T-helper 2 cell (primary cell): ENCODE data around the gene CACNG4.

Experiments used
- DNase-seq, 5 experiments: peaks; one replicate each; pipeline versions ENCODE4 v3.0.0 to v3.0.0-alpha.2; 2012 to 2022

The CACNG4 gene

GRCh38 chr17:66985338-66986237, 21.1 kb downstream of the CACNG4 start:
- DNase-seq: no peak

GRCh38 chr17:66986659-66987058, 22.2 kb downstream of the CACNG4 start:
- no peak for DNase-seq

GRCh38 chr17:66987059-66987616, 22.6 kb downstream of the CACNG4 start:
- no peak for DNase-seq

- no peak for DNase-seq
These were observed 23.7 kb downstream of the CACNG4 start for GRCh38 chr17:66988069-66988798.

GRCh38 chr17:66989076-66989475, 24.6 kb downstream of the CACNG4 start:
- DNase-seq: no peak

GRCh38 chr17:66989579-66989978, 25.1 kb downstream of the CACNG4 start:
- DNase-seq: no peak

- DNase-seq: no peak
These were observed 25.5 kb downstream of the CACNG4 start for GRCh38 chr17:66990047-66990446.

- DNase-seq: no peak
These were observed 28.5 kb downstream of the CACNG4 start for GRCh38 chr17:66992911-66993442.

- no peak for DNase-seq
These were observed 29.9 kb downstream of the CACNG4 start for GRCh38 chr17:66994361-66994760.

- DNase-seq: no peak
These were observed 30.5 kb downstream of the CACNG4 start for GRCh38 chr17:66994930-66995535.

GRCh38 chr17:66995944-66996343, 31.4 kb downstream of the CACNG4 start:
- no peak for DNase-seq

- no peak for DNase-seq
These were observed 32.4 kb downstream of the CACNG4 start for GRCh38 chr17:66996926-66997325.

GRCh38 chr17:67003231-67003630, 38.7 kb downstream of the CACNG4 start:
- no peak for DNase-seq

GRCh38 chr17:67004181-67004580, 39.7 kb downstream of the CACNG4 start:
- DNase-seq: no peak

GRCh38 chr17:67007266-67007665, 42.8 kb downstream of the CACNG4 start:
- DNase-seq: no peak

- no peak for DNase-seq
These were observed 43.6 kb downstream of the CACNG4 start for GRCh38 chr17:67008101-67008500.

- DNase-seq: no peak
These were observed 47.1 kb downstream of the CACNG4 start for GRCh38 chr17:67011527-67012175.

GRCh38 chr17:67013891-67014290, 49.4 kb downstream of the CACNG4 start:
- DNase-seq: no peak

- no peak for DNase-seq
These were observed 50.5 kb downstream of the CACNG4 start for GRCh38 chr17:67015001-67015400.

- no peak for DNase-seq
These were observed 51.7 kb downstream of the CACNG4 start for GRCh38 chr17:67016039-67016762.

GRCh38 chr17:67017910-67018309, 53.4 kb downstream of the CACNG4 start:
- DNase-seq: no peak
